IMR-90 (cell line): ENCODE data around the gene EPSTI1. TPM values are rescaled to one million over a fixed set of nuclear protein-coding genes. Genes with fewer than 3 reads are reported as not detected.

Source experiments
- ATAC-seq: fragments of 200-7000 bp; cut with Tn5 transposase; 2 replicates; pipeline ENCODE4 v1.9.1; 2020; ENCODE audit warnings: low read depth, mild to moderate bottlenecking, moderate library complexity
- BruUV-seq: library from RNA; stranded (reverse); fragments of 400-500 nt; replicated peaks from 2 replicates; lab custom pipeline; 2021; lab: Mats Ljungman, UMichigan
- CTCF ChIA-PET: fragments of 300-600 bp; formaldehyde crosslinking; extraction: SDS; loops from one replicate; lab custom pipeline; 2021; ENCODE audit warnings: antibody characterized with exemption; lab: Yijun Ruan, JAX
- POLR2A ChIA-PET: fragments of 300-600 bp; sonication (Branson Sonifier 250); formaldehyde crosslinking; loops from one replicate; lab custom pipeline; 2022; ENCODE audit warnings: antibody characterized with exemption; ENCODE audit not compliant: unreplicated experiment; lab: Charles Lee
- DNase-seq: peaks from one replicate; pipeline ENCODE4 v3.0.0; 2013
- H2AFZ ChIP-seq: replicated peaks from 2 replicates; pipeline ENCODE3; 2013; ENCODE audit warnings: low read length, mild to moderate bottlenecking; ENCODE audit not compliant: poor library complexity
- H2AK5ac ChIP-seq: 2 replicates; pipeline ENCODE4 v1.6.1; 2013; ENCODE audit warnings: low read depth, low read length, inconsistent platforms
- H2AK9ac ChIP-seq: replicated peaks from 2 replicates; pipeline ENCODE3; 2013; ENCODE audit warnings: mild to moderate bottlenecking, low read depth, low read length, moderate library complexity; ENCODE audit not compliant: poor library complexity
- H2BK120ac ChIP-seq: 2 replicates; pipeline ENCODE4 v1.6.1; 2013; ENCODE audit warnings: low read depth, low read length, inconsistent platforms
- H2BK15ac ChIP-seq: 3 replicates; pipeline ENCODE4 v1.6.1; 2013; ENCODE audit warnings: low read depth, low read length, inconsistent platforms
- H2BK20ac ChIP-seq: 2 replicates; pipeline ENCODE4 v1.6.1; 2013; ENCODE audit warnings: low read depth, mild to moderate bottlenecking, inconsistent platforms, low read length, moderate library complexity
- H2BK5ac ChIP-seq: 2 replicates; pipeline ENCODE4 v1.6.1; 2013; ENCODE audit warnings: mild to moderate bottlenecking, low read depth, low read length, inconsistent platforms; ENCODE audit not compliant: poor library complexity, severe bottlenecking
- H3K14ac ChIP-seq: replicated peaks from 2 replicates; pipeline ENCODE4 v1.6.1; 2013; ENCODE audit warnings: low read depth, low read length, inconsistent platforms
- H3K18ac ChIP-seq: 2 replicates; pipeline ENCODE4 v1.6.1; 2013; ENCODE audit warnings: low read depth, low read length, control low read depth
- H3K23ac ChIP-seq: 2 replicates; pipeline ENCODE4 v1.6.1; 2013; ENCODE audit warnings: low read depth, low read length, inconsistent platforms
- H3K27ac ChIP-seq: 2 replicates; pipeline ENCODE4 v1.5.1; 2013; ENCODE audit warnings: mild to moderate bottlenecking, control low read depth, low read length; ENCODE audit not compliant: insufficient read depth
- H3K27me3 ChIP-seq: 2 replicates; pipeline ENCODE4 v1.6.1; 2013; ENCODE audit warnings: low read length; ENCODE audit not compliant: control insufficient read depth, insufficient read depth
- H3K36me3 ChIP-seq: 2 replicates; pipeline ENCODE4 v1.6.1; 2013; ENCODE audit warnings: low read length, mixed read lengths; ENCODE audit not compliant: control insufficient read depth, insufficient read depth
- H3K4ac ChIP-seq: 2 replicates; pipeline ENCODE4 v1.6.1; 2013; ENCODE audit warnings: low read depth, low read length, inconsistent platforms
- H3K4me1 ChIP-seq: 2 replicates; pipeline ENCODE4 v1.6.1; 2013; ENCODE audit warnings: low read length, mixed read lengths; ENCODE audit not compliant: control insufficient read depth, insufficient read depth
- H3K4me2 ChIP-seq: 2 replicates; pipeline ENCODE4 v1.6.1; 2013; ENCODE audit warnings: low read depth, mild to moderate bottlenecking, control low read depth, low read length, moderate library complexity
- H3K4me3 ChIP-seq: 2 replicates; pipeline ENCODE4 v1.5.1; 2013; ENCODE audit warnings: low read depth, mild to moderate bottlenecking, control low read depth, low read length, moderate library complexity; ENCODE audit not compliant: insufficient read depth
- H3K56ac ChIP-seq: 2 replicates; pipeline ENCODE4 v1.6.1; 2013; ENCODE audit warnings: low read length, inconsistent platforms; ENCODE audit not compliant: insufficient read depth; ENCODE audit errors: extremely low read depth
- H3K79me1 ChIP-seq, 2 experiments: 2 replicates each; pipeline ENCODE4 v1.6.1; 2013; ENCODE audit warnings: low read length in 2 of 2, inconsistent platforms in 1 of 2, low read depth in 1 of 2
- H3K9ac ChIP-seq: 2 replicates; pipeline ENCODE4 v1.6.1; 2013; ENCODE audit warnings: low read depth, low read length, control low read depth
- H3K9me1 ChIP-seq: 2 replicates; pipeline ENCODE4 v1.6.1; 2013; ENCODE audit warnings: low read length, inconsistent platforms; ENCODE audit not compliant: insufficient read depth
- H3K9me3 ChIP-seq: 2 replicates; pipeline ENCODE4 v1.6.1; 2013; ENCODE audit warnings: low read length; ENCODE audit not compliant: control insufficient read depth, insufficient read depth
- H4K20me1 ChIP-seq: 2 replicates; pipeline ENCODE4 v1.6.1; 2013; ENCODE audit warnings: low read length, inconsistent platforms; ENCODE audit not compliant: insufficient read depth
- H4K5ac ChIP-seq: 2 replicates; pipeline ENCODE4 v1.6.1; 2013; ENCODE audit warnings: mild to moderate bottlenecking, low read depth, low read length, control low read depth
- H4K8ac ChIP-seq, 2 experiments: 2 replicates each; pipeline ENCODE4 v1.6.1; 2013; ENCODE audit warnings: low read depth in 2 of 2, low read length in 2 of 2, control low read depth in 1 of 2, inconsistent platforms in 1 of 2
- H4K91ac ChIP-seq: 2 replicates; pipeline ENCODE4 v1.6.1; 2013; ENCODE audit warnings: low read depth, low read length, inconsistent platforms; ENCODE audit not compliant: insufficient read depth
- BHLHE40 ChIP-seq: fragments of 150-350 bp; IDR thresholded peaks from 2 replicates; pipeline ENCODE4 v1.6.1; 2016; ENCODE audit warnings: mild to moderate bottlenecking, low read depth, low read length
- CHD1 ChIP-seq: IDR thresholded peaks from 2 replicates; pipeline ENCODE4 v1.6.1; 2012; ENCODE audit warnings: low read depth, low read length, improper control_type of control experiment
- CTCF ChIP-seq: conservative IDR thresholded peaks from 2 replicates; pipeline ENCODE4 v1.5.1; 2012; ENCODE audit warnings: mild to moderate bottlenecking, low read depth, low read length, improper control_type of control experiment
- FOS ChIP-seq: fragments of 150-350 bp; IDR thresholded peaks from 2 replicates; pipeline ENCODE4 v1.6.1; 2016; ENCODE audit warnings: low read depth, low read length
- MAFK ChIP-seq: IDR thresholded peaks from 2 replicates; pipeline ENCODE4 v1.6.1; 2012; ENCODE audit warnings: low read depth, low read length, improper control_type of control experiment
- MAZ ChIP-seq: IDR thresholded peaks from 2 replicates; pipeline ENCODE4 v1.6.1; 2012; ENCODE audit warnings: low read depth, mild to moderate bottlenecking, low read length, improper control_type of control experiment, moderate library complexity, borderline replicate concordance
- MXI1 ChIP-seq: IDR thresholded peaks from 2 replicates; pipeline ENCODE4 v1.6.1; 2012; ENCODE audit warnings: low read depth, mild to moderate bottlenecking, low read length, moderate library complexity, borderline replicate concordance
- RAD21 ChIP-seq: IDR thresholded peaks from 2 replicates; pipeline ENCODE4 v1.6.1; 2012; ENCODE audit warnings: low read length, improper control_type of control experiment
- RCOR1 ChIP-seq: IDR thresholded peaks from 2 replicates; pipeline ENCODE4 v1.6.1; 2012; ENCODE audit warnings: mild to moderate bottlenecking, low read length, improper control_type of control experiment; ENCODE audit not compliant: insufficient replicate concordance
- RFX5 ChIP-seq: IDR thresholded peaks from 2 replicates; pipeline ENCODE4 v1.8.0; 2012; ENCODE audit warnings: low read depth, mild to moderate bottlenecking, low read length, moderate library complexity
- SMC3 ChIP-seq: fragments of 150-350 bp; IDR thresholded peaks from 2 replicates; pipeline ENCODE4 v1.6.1; 2016; ENCODE audit warnings: low read depth, mild to moderate bottlenecking, antibody characterized with exemption, low read length, moderate library complexity
- USF2 ChIP-seq: fragments of 150-350 bp; IDR thresholded peaks from 2 replicates; pipeline ENCODE4 v1.6.1; 2017; ENCODE audit warnings: mild to moderate bottlenecking, antibody characterized with exemption, low read length, low read depth
- WGBS, 2 experiments: methylation state at CpG; one replicate each; pipeline versions ENCODE4 v1.1.5 to v1.1.7; 2013; ENCODE audit warnings: missing lambda C conversion rate in 2 of 2; ENCODE audit not compliant: insufficient read length in 1 of 2; ENCODE audit errors: extremely low coverage in 2 of 2; 5-methylcytosine and 5-hydroxymethylcytosine counted together
- dilution Hi-C: fragments of 300-500 bp; cut with HindIII; formaldehyde crosslinking; loops from one replicate; pipeline ENCODE4 v1.14.3; 2018; ENCODE audit warnings: low sequenced_read_pairs; ENCODE audit not compliant: unreplicated experiment
- in situ Hi-C: fragments of 300-500 bp; cut with MboI; formaldehyde crosslinking; loops from 3 replicates; pipeline ENCODE4 v1.14.3; 2019; ENCODE audit warnings: low sequenced_read_pairs, inconsistent platforms, mixed read lengths
- intact Hi-C: fragments of 100-400 bp; cut with micrococcal nuclease; formaldehyde crosslinking; loops from 2 replicates; pipeline ENCODE4 v1.10.0; 2022
- polyA plus RNA-seq, 3 experiments: library from polyadenylated mRNA; depleted of rRNA; stranded (reverse); fragments of >200 nt; gene quantifications; 2 replicates each; pipeline ENCODE4 v1.2.3, GENCODE V29; 2012; ENCODE audit warnings: low replicate concordance in 1 of 3
- total RNA-seq: library from RNA; depleted of rRNA; stranded (reverse); fragments of >200 nt; gene quantifications from 2 replicates; pipeline ENCODE4 v1.2.3, GENCODE V29; 2012

EPSTI1 gene
- total and polyA plus RNA-seq, 2 of the 4 experiments (the other 2 are of a cell fraction) = 0.90 to 1.6 TPM

GRCh38 chr13:42965281-42965680 is 26.8 kb downstream of the EPSTI1 start:
- CTCF ChIA-PET = no interaction called here
- Histone ChIP-seq H3K9ac (peak overlapping the region; percentile 29; the same call in 1 of the 2 replicates), H2BK120ac (peak overlapping the region; percentile 90), H4K8ac (peak overlapping the region; percentile 77 to 90), H4K20me1 (no peaks in the 10 kb centered on the region), H3K4me1 (peaks cover 15% of the 10 kb centered on the region), H3K79me1 (no peaks in the 10 kb centered on the region), H3K4ac (peak overlapping the region; percentile 77), H3K36me3 (no peaks in the 10 kb centered on the region), H3K23ac (peak overlapping the region; percentile 23; the same call in 1 of the 2 replicates), H3K27ac (peak overlapping the region; percentile 85), H4K5ac (peak overlapping the region; percentile 99), H3K14ac (peak overlapping the region; percentile 79), H3K4me3 (no peak overlapping the region), H2BK15ac (peak overlapping the region; percentile 92), H4K91ac (peak overlapping the region; percentile 86), H2AK5ac (peak overlapping the region; percentile 56), H3K27me3 (no peaks in the 10 kb centered on the region), H3K4me2 (peak overlapping the region; percentile 36; the same call in 1 of the 2 replicates), H3K18ac (peak overlapping the region; percentile 92), H3K56ac (peak overlapping the region; percentile 44; the same call in 1 of the 2 replicates), H2BK5ac (peak overlapping the region; percentile 77), H3K9me1 (no peaks in the 10 kb centered on the region), H3K9me3 (no peaks in the 10 kb centered on the region), H2AFZ (no peak overlapping the region), H2AK9ac (no peak overlapping the region), H2BK20ac (peak overlapping the region; percentile 81)
- intact Hi-C loops = loop anchor here (5.0 to 10.0 kb wide), 2 partner anchors 300 to 368 kb away; no protein-coding TSS in a partner anchor
- POLR2A ChIA-PET = no interaction called here
- dilution Hi-C loops = no loop called here
- TF ChIP-seq MAFK = no peak
- no peak for TF ChIP-seq SMC3
- TF ChIP-seq CHD1 = no peak
- no peak for TF ChIP-seq RFX5
- no peak for TF ChIP-seq FOS
- no peak for TF ChIP-seq MAZ
- TF ChIP-seq CTCF = no peak
- TF ChIP-seq RAD21 = no peak
- TF ChIP-seq RCOR1 = no peak
- no peak for TF ChIP-seq MXI1
- TF ChIP-seq BHLHE40 = no peak
- TF ChIP-seq USF2 = no peak
- WGBS, 2 experiments = no CpG with 5 or more reads among the region's 2 CpGs
- no peak for DNase-seq
- in situ Hi-C loops = no loop called here
- no peak for ATAC-seq
- BruUV-seq = no TSS peak
